Upper lobe of right lung (tissue), 1 donor: ENCODE results near the gene PPT1. TPM values are rescaled to one million over a fixed set of nuclear protein-coding genes. Genes with fewer than 3 reads are reported as not detected.

Source experiments
- ATAC-seq: fragments of 200-7000 bp; cut with Tn5 transposase; one replicate; pipeline ENCODE4 v1.9.1; 2020; ENCODE audit warnings: mild to moderate bottlenecking, moderate library complexity
- DNase-seq: peaks from one replicate; pipeline ENCODE4 v3.0.0-alpha.2; 2020
- H3K27ac ChIP-seq: fragments of 200-600 bp; one replicate; pipeline ENCODE4 v1.8.0; 2022
- H3K27me3 ChIP-seq: fragments of 200-600 bp; one replicate; pipeline ENCODE4 v1.8.0; 2022; ENCODE audit warnings: mild to moderate bottlenecking
- H3K36me3 ChIP-seq: fragments of 200-600 bp; one replicate; pipeline ENCODE4 v1.8.0; 2022
- H3K4me1 ChIP-seq: fragments of 200-600 bp; one replicate; pipeline ENCODE4 v1.8.0; 2022
- H3K4me3 ChIP-seq: fragments of 200-600 bp; one replicate; pipeline ENCODE4 v1.8.0; 2022; ENCODE audit warnings: mild to moderate bottlenecking
- H3K9me3 ChIP-seq: fragments of 200-600 bp; one replicate; pipeline ENCODE4 v1.8.0; 2022
- CTCF ChIP-seq: fragments of 200-600 bp; IDR thresholded peaks from one replicate; pipeline ENCODE4 v1.8.0; 2022; ENCODE audit warnings: antibody characterized with exemption
- intact Hi-C: fragments of 100-400 bp; cut with DNase I; formaldehyde crosslinking; loops from one replicate; pipeline ENCODE4 v1.11.0; 2022
- total RNA-seq: library from RNA; stranded (reverse); fragmentation: NEBNext Ultra II Directional; extraction: Animal tissue kit (Norgen Biotek cat#: 25700); gene quantifications from one replicate; pipeline ENCODE4 v1.2.1, GENCODE V29; 2021
- donor health status: DM: no; HTN: yes; CAD: no; lungs with severe emphysema.

PPT1 gene
- total RNA-seq, 1 donor from 2014 or later: 166 TPM

DNA sequence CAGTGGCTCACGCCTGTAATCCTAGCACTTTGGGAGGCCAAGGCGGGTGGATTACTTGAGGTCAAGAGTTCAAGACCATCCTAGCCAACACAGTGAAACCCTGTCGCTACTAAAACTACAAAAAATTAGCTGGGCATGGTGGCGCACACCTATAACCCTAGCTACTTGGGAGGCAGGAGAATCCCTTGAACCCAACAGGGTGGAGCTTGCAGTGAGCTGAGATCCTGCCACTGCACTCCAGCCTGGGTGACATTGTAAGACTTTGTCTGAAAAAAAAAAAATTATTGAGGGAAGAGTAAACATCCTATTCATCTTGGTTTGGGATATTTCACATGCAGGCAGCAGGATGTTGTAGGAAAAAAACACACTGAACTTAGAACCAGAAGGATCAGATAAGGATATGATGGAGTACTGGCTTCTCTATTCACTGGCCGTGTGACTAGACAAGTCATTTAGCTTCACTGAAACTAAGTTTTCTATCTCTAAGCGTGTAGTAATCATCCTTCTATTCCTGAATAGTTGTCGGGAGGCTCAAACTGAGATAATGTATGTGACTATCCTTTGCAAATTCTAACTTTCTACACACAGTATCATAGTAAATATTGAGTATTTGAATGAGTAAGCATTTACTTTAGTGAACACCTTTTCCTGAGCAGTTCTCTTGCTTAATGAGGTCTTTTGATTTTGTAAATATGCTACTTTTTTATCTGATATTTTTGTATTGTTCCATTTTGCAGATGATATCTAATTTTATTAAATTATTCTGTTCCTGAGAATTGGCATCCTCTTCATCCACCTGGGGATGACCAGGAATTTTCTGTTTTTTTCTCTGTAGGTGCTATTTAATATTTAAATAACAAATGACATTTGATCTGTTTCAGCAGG lies 38.4 kb downstream of the PPT1 start:
- ATAC-seq: no peak
- H3K27ac ChIP-seq: peak overlapping the region; percentile 71
- H3K4me3 ChIP-seq: no peak overlapping the region

DNA sequence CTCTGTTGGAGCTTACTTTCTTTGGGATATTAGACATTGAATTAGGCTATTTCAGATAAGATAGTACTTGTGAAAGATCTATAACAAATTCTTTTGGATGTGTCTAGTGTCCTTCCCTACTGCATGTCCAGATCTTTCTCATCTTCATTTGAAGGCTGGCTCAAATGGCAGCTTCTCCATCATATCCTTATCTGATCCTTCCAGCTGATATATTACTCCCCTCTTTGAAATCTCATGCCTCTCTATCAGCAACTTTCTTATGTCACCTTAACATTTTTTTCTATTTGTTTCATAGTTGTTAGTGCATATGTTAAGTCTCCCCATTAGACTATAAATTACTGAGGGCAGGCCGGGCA lies 39.0 kb downstream of the PPT1 start:
- no peak for TF ChIP-seq CTCF
- peak overlapping the region; percentile 71 for H3K27ac ChIP-seq
- ATAC-seq: no peak

More for the DNA sequence above, 38.4 kb downstream of the PPT1 start:
- no peaks in the 10 kb centered on the region for H3K9me3 ChIP-seq
- peaks cover 83% of the 10 kb centered on the region for H3K4me1 ChIP-seq
- no peak for DNase-seq
- no peak for TF ChIP-seq CTCF
- peaks cover 68% of the 10 kb centered on the region for H3K36me3 ChIP-seq
- intact Hi-C loops: no loop called here
- no peaks in the 10 kb centered on the region for H3K27me3 ChIP-seq

GRCh38 chr1:40057310-40058030 lies 39.6 kb downstream of the PPT1 start:
- no peak for TF ChIP-seq CTCF
- Histone ChIP-seq H3K4me3 (no peak overlapping the region), H3K36me3 (peaks cover 57% of the 10 kb centered on the region), H3K27me3 (no peaks in the 10 kb centered on the region), H3K4me1 (peaks cover 80% of the 10 kb centered on the region), H3K9me3 (no peaks in the 10 kb centered on the region), H3K27ac (peak overlapping the region; percentile 39)
- DNase-seq: no peak
- intact Hi-C loops: no loop called here
- ATAC-seq: no peak

More for the DNA sequence above, 39.0 kb downstream of the PPT1 start:
- Histone ChIP-seq H3K9me3 (no peaks in the 10 kb centered on the region), H3K36me3 (peaks cover 62% of the 10 kb centered on the region), H3K4me3 (no peak overlapping the region), H3K4me1 (peaks cover 80% of the 10 kb centered on the region), H3K27me3 (no peaks in the 10 kb centered on the region)
- intact Hi-C loops: no loop called here
- DNase-seq: no peak

DNA sequence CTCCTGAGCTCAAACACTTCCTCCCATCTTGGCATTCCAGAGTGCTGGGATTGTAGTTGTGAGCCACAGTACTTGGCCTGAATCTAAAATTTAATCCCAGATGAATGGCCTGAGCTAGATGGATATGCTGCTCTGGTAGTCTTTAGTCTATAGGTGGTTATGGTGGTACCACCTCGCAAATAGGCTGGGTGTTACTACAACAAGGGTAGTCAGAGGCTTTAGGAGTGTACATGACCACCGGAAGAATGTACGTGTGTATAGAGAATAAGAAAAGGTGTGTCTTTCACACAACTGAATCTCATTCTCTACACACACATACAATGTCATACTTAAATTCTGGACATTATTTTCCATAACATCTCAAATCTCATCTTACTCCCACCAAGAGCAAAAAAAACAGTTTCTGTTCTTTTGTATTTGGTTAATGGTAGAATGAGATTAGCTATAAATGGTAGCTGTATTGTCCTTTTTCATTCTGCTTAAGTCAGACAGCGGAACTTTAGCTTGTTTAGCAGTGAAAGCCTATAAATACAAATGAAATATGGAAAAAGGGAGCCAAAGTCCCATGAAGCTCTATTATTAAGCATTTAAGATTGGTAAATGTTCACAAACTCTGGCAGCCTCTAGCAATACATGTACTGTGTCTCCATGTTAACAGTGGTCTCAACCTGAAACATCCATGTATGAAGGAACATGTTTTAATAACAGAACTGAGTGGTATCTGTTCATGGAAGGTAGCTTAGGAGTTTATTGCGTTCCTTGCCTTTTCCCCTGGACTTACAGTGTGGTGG lies 40.3 kb downstream of the PPT1 start:
- peaks cover 50% of the 10 kb centered on the region for H3K36me3 ChIP-seq
- intact Hi-C loops: no loop called here
- ATAC-seq (no peak), DNase-seq (no peak)
- no peak for TF ChIP-seq CTCF
- peaks cover 80% of the 10 kb centered on the region for H3K4me1 ChIP-seq
- H3K27ac ChIP-seq: no peak overlapping the region
- no peaks in the 10 kb centered on the region for H3K9me3 ChIP-seq
- H3K27me3 ChIP-seq: no peaks in the 10 kb centered on the region
- H3K4me3 ChIP-seq: no peak overlapping the region

GRCh38 chr1:40053138-40053887 lies 43.7 kb downstream of the PPT1 start:
- H3K4me1 ChIP-seq: peaks cover 58% of the 10 kb centered on the region

More at GRCh38 chr1:40053138-40053887, 43.7 kb downstream of the PPT1 start:
- TF ChIP-seq CTCF: no peak
- no peak overlapping the region for H3K4me3 ChIP-seq
- H3K27me3 ChIP-seq: no peaks in the 10 kb centered on the region
- no peak overlapping the region for H3K27ac ChIP-seq
- DNase-seq (no peak), ATAC-seq (no peak)
- no peaks in the 10 kb centered on the region for H3K9me3 ChIP-seq
- peaks cover 41% of the 10 kb centered on the region for H3K36me3 ChIP-seq
- intact Hi-C loops: no loop called here
